Stimulated activated CD8-positive, alpha-beta memory T cell treated with anti-CD3 and anti-CD28 coated beads, Interleukin-4, amount 100 ng/mL, for 1 hour (primary cell): ENCODE data around the gene CDK2.
"Not testable (repeated sequence)": the region's sequence is repeated elsewhere in the genome, so short reads cannot be mapped to it uniquely, and the experiment has no call there.

Source experiments
- DNase-seq, 2 donors: peaks; one replicate each; pipeline ENCODE4 v3.0.0-alpha.2; 2020; ENCODE audit warnings: low read depth in 2 of 2, low spot score in 1 of 2

CDK2 gene

GRCh38 chr12:55979069-55979468 is 12.4 kb downstream of the CDK2 start:
- no peak for DNase-seq

- DNase-seq, result not testable (repeated sequence)
Observed at GRCh38 chr12:55981882-55982281, 15.3 kb downstream of the CDK2 start.

- DNase-seq, result no peak
Observed at GRCh38 chr12:55982319-55982936, 15.8 kb downstream of the CDK2 start.

GRCh38 chr12:55983232-55983842 is 16.7 kb downstream of the CDK2 start:
- DNase-seq, result no peak

GRCh38 chr12:55984861-55985260 is 18.2 kb downstream of the CDK2 start:
- DNase-seq, result no peak

DNA sequence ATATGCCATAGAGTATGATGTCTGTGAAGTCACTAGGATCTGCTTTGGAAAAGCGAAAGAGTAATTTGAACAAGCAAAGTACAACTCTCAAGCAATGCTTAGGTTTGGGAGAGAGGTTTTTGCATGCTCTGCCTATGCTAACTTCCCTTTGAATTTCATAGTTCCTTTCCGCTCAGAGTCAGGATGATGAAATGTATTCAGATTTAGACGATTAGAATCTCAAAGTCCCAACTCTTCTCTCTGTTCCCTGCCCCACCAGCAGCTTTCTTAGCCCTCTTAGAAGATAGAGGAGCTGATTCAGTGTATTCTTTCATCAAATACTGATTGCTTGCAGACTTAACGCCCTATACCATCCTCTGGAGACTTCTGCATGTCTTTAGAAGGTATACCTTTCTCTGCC is 18.7 kb downstream of the CDK2 start:
- no peak for DNase-seq

- not testable (repeated sequence) for DNase-seq
Observed at GRCh38 chr12:55985976-55986375, 19.3 kb downstream of the CDK2 start.

DNA sequence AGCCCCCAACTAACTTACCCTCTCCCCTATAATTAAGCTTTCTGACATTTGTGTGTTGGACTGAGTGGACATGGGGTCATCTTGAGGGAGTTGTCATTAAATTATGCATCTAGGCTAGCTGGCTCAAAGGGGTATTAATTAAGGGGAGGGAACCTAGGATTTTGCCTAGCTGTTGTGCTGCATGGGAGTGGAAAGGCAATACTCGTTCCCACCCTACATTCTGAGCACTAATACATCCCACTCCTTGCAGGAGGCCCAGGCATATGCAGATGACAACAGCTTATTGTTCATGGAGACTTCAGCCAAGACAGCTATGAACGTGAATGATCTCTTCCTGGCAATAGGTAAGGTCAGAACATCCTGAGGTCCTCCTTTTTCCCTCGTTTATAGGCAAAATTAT is 24.5 kb downstream of the CDK2 start:
- DNase-seq, result no peak

DNA sequence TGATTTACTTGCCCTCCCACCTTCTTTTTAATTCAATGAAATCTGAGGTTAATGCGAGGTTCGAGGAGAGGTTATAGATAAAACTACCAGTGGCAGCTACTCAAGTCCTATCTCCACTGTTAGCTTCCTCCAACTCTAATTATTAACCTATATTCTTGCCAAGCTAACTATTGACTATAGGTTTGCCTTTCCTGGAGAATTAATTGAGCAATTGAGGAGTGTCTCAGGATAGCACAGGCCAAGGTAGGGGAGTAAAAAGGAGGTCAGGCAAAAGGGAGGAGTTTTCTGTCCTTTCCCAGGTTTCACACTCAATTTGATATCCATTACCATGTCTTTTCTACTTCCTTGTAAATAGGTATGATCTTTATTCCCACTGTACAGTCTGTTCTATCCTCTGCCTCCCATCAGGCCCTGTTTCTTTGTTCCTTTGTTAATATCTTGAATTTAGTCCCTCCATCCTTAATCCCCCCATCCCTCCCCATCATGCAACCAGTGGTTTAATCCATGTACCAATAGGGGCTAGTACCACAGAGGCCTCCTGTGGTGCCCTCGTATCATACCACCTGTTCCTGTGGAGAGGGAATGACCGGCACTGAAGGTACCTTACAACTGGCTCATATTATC is 26.7 kb downstream of the CDK2 start:
- no peak for DNase-seq

DNA sequence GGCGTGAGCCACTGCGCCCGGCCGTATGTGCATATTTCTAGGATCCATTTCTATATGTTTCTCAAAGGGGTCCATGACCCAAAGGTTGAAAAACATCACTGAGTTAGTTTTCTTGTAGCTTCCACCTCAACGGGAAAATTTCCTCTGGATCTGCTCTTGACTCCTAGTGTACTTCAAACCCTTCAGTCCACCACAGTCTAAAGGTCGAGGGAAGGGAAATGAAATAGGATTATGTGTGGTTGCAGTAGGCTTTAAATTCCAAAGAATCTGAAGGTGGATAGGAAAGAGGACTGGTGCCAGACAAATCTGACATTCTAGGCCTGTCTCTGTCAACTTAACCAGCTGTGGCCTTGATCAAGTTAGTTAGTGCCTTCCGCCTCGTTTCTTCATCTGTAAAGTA is 28.7 kb downstream of the CDK2 start:
- no peak for DNase-seq

DNA sequence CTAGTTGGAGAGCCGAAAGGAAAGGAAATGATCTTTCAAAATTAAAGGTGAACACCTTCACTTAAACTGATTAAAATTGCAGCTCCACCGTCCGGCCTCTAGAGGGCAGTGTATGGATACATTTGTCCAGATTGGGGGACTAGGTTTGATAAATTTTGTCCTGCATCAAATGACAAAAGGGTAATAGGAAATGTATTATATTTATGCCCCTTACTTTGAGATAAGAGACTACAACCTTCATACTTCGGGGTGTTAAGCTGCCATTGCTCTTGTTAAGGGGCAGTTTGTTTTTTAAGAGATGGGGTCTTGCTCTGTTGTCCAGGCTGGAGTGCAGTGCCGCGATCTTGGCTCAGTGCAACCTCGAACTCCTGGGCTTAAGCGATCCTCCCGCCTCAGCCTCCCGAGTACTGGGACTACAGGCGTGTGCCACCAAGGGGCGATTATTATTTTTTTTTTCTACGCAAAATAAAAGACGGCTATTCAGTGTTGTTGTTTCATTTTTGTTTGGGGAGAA is 29.6 kb downstream of the CDK2 start:
- peak; percentile 36 to 45 for DNase-seq

DNA sequence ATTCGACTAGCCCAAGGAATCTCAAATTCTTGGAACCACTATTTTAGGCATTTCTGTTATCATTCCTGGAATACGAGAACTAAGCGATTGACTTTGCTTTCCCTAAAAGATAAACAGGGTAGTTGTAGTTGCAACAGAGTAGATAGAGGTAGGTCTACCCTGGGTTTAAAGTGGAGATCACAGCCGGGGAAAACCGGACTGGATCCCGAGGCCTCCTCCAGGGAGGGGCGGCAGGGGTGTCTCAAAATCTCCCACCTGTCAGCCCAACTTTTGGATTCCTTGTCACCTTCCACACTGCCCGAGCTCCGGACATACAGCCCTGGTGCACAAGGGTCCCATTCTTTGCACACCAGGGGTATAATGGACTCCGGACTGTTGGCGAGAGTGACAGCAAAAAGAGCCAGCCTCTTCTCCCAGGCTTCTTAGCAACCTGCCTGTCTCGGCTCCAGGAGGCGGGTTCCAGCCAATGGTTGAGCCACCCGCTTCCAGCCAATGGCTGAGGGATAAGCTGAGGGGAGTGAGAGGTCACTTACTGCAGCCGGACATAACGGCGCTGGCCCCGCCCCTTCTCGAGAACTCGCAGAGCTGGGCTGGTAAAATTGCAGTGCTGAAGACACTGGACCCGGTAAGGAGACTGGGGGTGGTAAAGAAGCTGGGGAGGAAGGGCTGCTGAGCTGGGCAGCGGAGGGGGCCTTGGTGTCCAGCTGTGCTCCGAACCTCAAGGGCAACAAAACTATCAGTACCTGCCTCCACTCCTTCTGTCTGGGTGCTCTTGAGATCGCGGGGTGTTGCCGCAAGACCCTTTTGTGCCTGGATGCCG is 30.3 kb downstream of the CDK2 start, which contains the start of gene SUOX:
Gene SUOX (plus strand): TSS at position 562 of the 820 bp plus-strand sequence. CDS start 4,946 bp downstream, outside the sequence.
- DNase-seq, result no peak

- no peak for DNase-seq
Observed at GRCh38 chr12:55997535-55997859, 30.9 kb downstream of the CDK2 start.

GRCh38 chr12:55999522-55999921 is 32.9 kb downstream of the CDK2 start:
- not testable (repeated sequence) for DNase-seq

DNA sequence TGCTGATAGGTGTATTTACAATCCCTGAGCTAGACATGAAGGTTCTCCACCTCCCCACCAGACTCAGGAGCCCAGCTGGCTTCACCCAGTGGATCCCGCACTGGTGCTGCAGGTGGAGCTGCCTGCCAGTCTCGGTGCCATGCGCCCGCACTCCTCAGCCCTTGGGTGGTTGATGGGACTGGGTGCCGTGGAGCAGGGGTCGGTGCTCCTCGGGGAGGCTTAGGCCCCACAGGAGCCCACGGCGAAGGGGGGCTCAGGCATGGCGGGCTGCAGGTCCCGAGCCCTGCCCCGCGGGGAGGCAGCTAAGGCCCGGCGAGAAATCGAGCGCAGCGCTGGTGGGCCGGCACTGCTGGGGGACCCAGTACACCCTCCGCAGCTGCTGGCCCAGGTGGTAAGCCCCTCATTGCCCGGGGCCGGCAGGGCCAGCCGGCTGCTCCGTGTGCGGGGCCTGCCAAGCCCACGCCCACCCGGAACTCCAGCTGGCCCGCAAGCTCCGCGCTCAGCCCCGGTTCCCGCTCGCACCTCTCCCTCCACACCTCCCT is 33.4 kb downstream of the CDK2 start:
- DNase-seq, result not testable (repeated sequence)

DNA sequence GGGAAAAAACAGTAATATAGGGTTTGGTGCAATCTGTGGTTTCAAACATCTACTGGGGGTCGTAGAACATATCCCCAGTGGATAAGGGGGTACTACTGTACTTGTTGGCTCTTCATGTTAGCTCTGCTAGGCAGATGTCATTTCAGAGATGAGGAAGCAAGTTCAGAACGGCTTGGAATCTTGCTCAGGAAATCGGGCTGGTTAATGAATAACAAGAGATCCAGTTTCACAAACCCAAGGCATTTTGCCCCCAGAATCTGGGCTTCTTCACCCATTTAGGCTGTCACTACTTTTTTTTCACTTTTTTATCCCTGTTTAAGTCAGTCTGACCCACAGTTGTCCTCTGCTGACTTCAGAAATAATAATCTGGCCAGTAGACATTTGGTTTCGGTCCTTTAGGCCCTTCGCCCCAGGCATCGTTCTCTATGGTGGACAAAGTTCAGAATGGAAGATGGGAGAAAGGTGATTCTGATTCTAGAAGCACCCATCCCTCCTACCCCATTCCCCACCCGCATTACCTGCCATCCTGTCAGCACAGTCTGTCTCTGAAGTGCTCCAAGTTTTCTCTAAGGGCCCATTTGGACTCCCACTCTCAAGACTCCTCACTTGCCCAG is 35.0 kb downstream of the CDK2 start:
- no peak for DNase-seq

GRCh38 chr12:56003376-56003775 is 36.7 kb downstream of the CDK2 start:
- not testable (repeated sequence) for DNase-seq

GRCh38 chr12:56004211-56004610 is 37.6 kb downstream of the CDK2 start:
- DNase-seq, result no peak

DNA sequence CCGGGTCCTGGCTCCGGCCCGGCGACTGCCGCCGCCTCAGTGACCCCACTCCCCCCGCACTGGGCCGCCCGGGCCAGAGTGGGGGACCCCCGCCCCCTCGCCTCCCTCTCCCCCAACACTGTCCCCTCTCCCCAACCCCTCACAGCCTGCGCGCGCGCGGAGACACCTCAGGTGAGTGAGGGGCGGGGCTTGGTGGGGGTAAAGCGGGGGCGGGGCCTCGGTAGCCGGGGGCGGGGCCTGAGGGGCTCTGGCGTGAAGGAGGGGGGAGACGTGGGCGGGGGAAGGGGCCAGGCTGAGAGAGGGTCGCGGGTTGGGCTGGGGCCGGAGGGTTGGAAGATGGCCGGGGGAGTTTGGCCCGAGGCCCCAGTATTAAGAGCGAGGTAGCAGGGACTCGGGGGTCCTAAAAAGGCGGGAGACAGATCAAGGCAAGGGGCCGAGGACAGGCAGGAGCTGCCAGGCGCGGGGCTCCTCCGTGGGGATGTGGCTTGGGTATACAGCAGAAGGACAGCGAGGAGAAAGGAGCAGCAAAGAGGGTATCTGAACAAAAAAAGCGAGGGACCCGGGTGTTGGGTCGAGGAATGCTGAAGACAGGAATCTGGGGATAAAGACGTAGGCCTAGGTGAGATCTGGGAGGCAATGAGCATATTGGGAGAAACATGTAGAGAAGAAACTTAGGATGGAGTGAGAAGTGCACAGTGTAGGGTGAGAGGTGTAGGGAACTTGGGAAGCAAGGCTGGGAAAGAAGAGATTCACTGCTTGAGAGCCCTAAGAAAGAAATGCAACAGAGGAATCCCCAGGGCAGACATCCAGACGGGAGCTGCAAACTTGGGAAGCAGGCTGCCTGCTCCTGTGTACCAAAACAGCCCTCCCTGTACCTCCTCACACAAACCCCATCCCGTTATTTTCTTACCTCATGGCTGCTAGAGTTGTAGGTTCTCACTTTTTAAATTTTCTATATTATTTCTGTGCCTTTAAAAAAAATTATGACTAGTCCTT is 41.2 kb downstream of the CDK2 start:
- DNase-seq, result peak; percentile 46 to 51

- DNase-seq, result no peak
Observed at GRCh38 chr12:56010111-56010570, 43.5 kb downstream of the CDK2 start.
